Erythroblast (primary cell): ENCODE results near the gene ZBTB11.

ENCODE experiments used
- GATA1 ChIP-seq: IDR thresholded peaks from 2 replicates; pipeline ENCODE4 v1.6.1; 2011; ENCODE audit warnings: low read depth, mild to moderate bottlenecking, control low read depth, low read length, moderate library complexity
- POLR2A ChIP-seq: IDR thresholded peaks from 2 replicates; pipeline ENCODE4 v1.6.1; 2011; ENCODE audit warnings: mild to moderate bottlenecking, low read length

DNA sequence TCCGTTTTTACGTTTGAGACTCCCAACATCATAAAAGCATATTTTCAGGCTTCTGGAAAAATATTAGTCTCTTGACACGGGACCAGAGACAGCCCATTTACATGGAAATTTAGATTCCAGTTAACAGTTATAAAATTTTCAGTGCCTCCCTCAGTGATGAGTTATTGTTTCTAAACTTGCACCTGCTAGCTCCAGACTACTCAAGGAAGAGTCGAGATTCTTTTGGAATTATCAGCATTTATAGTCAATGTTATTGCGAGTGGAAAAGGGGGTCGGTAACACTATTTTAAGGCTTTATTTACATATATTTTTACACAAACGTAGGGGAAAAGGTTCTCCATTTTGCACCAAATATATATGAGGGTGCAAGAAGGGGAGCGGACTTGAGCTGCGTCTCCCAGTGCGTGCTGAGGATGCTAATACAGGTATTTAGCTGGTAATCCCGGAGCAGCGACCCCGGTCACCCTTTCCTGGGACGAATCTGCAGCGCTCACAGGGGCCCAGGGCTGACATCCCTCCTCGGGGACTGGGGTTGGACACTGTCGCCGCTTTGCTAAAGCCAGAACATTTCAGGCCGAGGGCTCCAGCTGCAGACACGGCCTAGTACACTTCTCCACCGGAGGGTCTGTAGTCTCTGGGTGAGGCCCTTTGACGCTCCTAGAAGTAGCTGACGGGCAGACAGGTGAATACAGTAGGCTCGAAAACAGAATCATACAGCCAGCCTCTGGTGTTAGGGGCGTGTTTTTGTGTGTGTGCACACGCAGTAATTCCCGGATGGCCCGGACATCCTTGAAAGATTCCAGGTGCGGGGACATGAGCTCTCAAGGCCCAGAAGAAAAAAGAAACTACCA lies 729 bp upstream of the ZBTB11 start:
- TF ChIP-seq POLR2A: no peak
- TF ChIP-seq GATA1: no peak
